Breast epithelium (tissue), 4 donors: ENCODE results near the gene SLC39A2. TPM values are rescaled to one million over a fixed set of nuclear protein-coding genes. Genes with fewer than 3 reads are reported as not detected.
A peak's percentile ranks its signal among the peaks of the same experiment; 100 is the strongest.

ENCODE experiments used
- DNase-seq, 2 donors: peaks; one replicate each; pipeline ENCODE4 v3.0.0-alpha.2; 2019; ENCODE audit warnings: low spot score in 2 of 2
- H3K27ac ChIP-seq, 2 donors: fragments of 200-600 bp; sonication (generic) in 1 of 2; one replicate each; pipeline ENCODE4 v1.5.1; 2016 to 2019; ENCODE audit warnings: mild to moderate bottlenecking in 1 of 2
- H3K27me3 ChIP-seq, 2 donors: fragments of 200-600 bp; sonication (generic) in 1 of 2; one replicate each; pipeline versions ENCODE4 v1.5.1 to v1.6.0; 2017 to 2019; ENCODE audit warnings: control low read depth in 1 of 2, mild to moderate bottlenecking in 1 of 2
- H3K36me3 ChIP-seq: fragments of 200-600 bp; one replicate; pipeline ENCODE4 v1.5.1; 2019
- H3K4me1 ChIP-seq, 2 donors: fragments of 200-600 bp; sonication (generic); one replicate each; pipeline ENCODE4 v1.5.1; 2016 to 2019; ENCODE audit warnings: control low read depth in 1 of 2
- H3K4me3 ChIP-seq, 3 donors: fragments of 200-600 bp; sonication (generic); 1 replicate in 2 of 3; 2 replicates in 1 of 3; pipeline ENCODE4 v1.5.1; 2016 to 2019; ENCODE audit warnings: mild to moderate bottlenecking in 3 of 3, moderate library complexity in 2 of 3
- H3K9me3 ChIP-seq, 2 donors: fragments of 200-600 bp; sonication (generic) in 1 of 2; one replicate each; pipeline ENCODE4 v1.5.1; 2016 to 2019; ENCODE audit warnings: control low read depth in 1 of 2
- CTCF ChIP-seq, 3 donors: fragments of 450-650 bp; IDR thresholded peaks; one replicate each; pipeline ENCODE4 v1.5.1; 2016 to 2017; ENCODE audit warnings: antibody characterized with exemption in 3 of 3, mild to moderate bottlenecking in 3 of 3, moderate library complexity in 3 of 3
- POLR2A ChIP-seq: fragments of 450-650 bp; IDR thresholded peaks from one replicate; pipeline ENCODE4 v1.6.1; 2016; ENCODE audit warnings: antibody characterized with exemption, mild to moderate bottlenecking, moderate library complexity
- POLR2AphosphoS5 ChIP-seq, 3 donors: sonication (generic); formaldehyde crosslinking; IDR thresholded peaks; one replicate each; pipeline ENCODE4 v1.6.1; 2017; ENCODE audit warnings: antibody characterized with exemption in 3 of 3
- intact Hi-C: fragments of 100-400 bp; cut with DNase I; formaldehyde crosslinking; loops from one replicate; pipeline ENCODE4 v1.15.1; 2023; ENCODE audit warnings: low total_unique reads
- total RNA-seq, 3 donors: library from RNA; depleted of rRNA; stranded (reverse); fragments of >200 nt; gene quantifications; one replicate each; pipeline ENCODE4 v1.1.0, GENCODE V29; 2016

SLC39A2 gene
- total RNA-seq, 3 donors from 2014 or later: 0.59 TPM; not detected in 2

- Histone ChIP-seq H3K27me3 (no peaks in the 10 kb centered on the region), H3K9me3 (no peaks in the 10 kb centered on the region), H3K4me3 (peak overlapping the region in 1 of 3 donors; percentile 27), H3K27ac (peak overlapping the region; percentile 70 to 84), H3K36me3 (no peaks in the 10 kb centered on the region), H3K4me1 (peaks cover 0 to 32% of the 10 kb centered on the region in 2 donors)
- intact Hi-C loops: no loop called here
- TF ChIP-seq POLR2AphosphoS5 (IDR thresholded peaks at IDR 0.05) (no peak), POLR2A (no peak), CTCF (IDR thresholded peaks at IDR 0.05) (no peak)
- DNase-seq: no peak
These were observed 43.8 kb downstream of the SLC39A2 start for GRCh38 chr14:21042918-21043317.

GRCh38 chr14:21043387-21043973 is 44.4 kb downstream of the SLC39A2 start:
- DNase-seq: no peak
- Histone ChIP-seq H3K36me3 (no peaks in the 10 kb centered on the region), H3K9me3 (no peaks in the 10 kb centered on the region), H3K4me3 (no peak overlapping the region), H3K27me3 (no peaks in the 10 kb centered on the region), H3K4me1 (peaks cover 0 to 31% of the 10 kb centered on the region in 2 donors), H3K27ac (peak overlapping the region; percentile 70 to 84)
- intact Hi-C loops: no loop called here
- TF ChIP-seq POLR2AphosphoS5 (IDR thresholded peaks at IDR 0.05): no peak
- TF ChIP-seq POLR2A: no peak
- no peak for TF ChIP-seq CTCF (IDR thresholded peaks at IDR 0.05)

- no peak for DNase-seq
- H3K4me3 ChIP-seq: no peak overlapping the region
- no peaks in the 10 kb centered on the region for H3K27me3 ChIP-seq
- no peaks in the 10 kb centered on the region for H3K36me3 ChIP-seq
- peak overlapping the region; percentile 70 to 84 for H3K27ac ChIP-seq
- H3K9me3 ChIP-seq: no peaks in the 10 kb centered on the region
- no peak for TF ChIP-seq CTCF (IDR thresholded peaks at IDR 0.05)
- TF ChIP-seq POLR2AphosphoS5 (IDR thresholded peaks at IDR 0.05): no peak
- intact Hi-C loops: no loop called here
- H3K4me1 ChIP-seq: peaks cover 0 to 27% of the 10 kb centered on the region in 2 donors
These were observed 45.0 kb downstream of the SLC39A2 start for GRCh38 chr14:21043974-21044618.

GRCh38 chr14:21047378-21047781 is 48.3 kb downstream of the SLC39A2 start:
- no peaks in the 10 kb centered on the region for H3K27me3 ChIP-seq
- peak overlapping the region; percentile 64 to 83 for H3K27ac ChIP-seq
- TF ChIP-seq POLR2A: no peak
- no peaks in the 10 kb centered on the region for H3K9me3 ChIP-seq
- H3K4me3 ChIP-seq: no peak overlapping the region
- no peaks in the 10 kb centered on the region for H3K36me3 ChIP-seq
- peaks cover 0 to 17% of the 10 kb centered on the region in 2 donors for H3K4me1 ChIP-seq
- no peak for DNase-seq
- intact Hi-C loops: no loop called here

- no peak overlapping the region for H3K4me3 ChIP-seq
- H3K4me1 ChIP-seq: peaks cover 0 to 8% of the 10 kb centered on the region in 2 donors
- intact Hi-C loops: no loop called here
- no peaks in the 10 kb centered on the region for H3K36me3 ChIP-seq
- peak overlapping the region; percentile 5 to 83 for H3K27ac ChIP-seq
- TF ChIP-seq CTCF (IDR thresholded peaks at IDR 0.05) (no peak), POLR2A (no peak), POLR2AphosphoS5 (IDR thresholded peaks at IDR 0.05) (no peak)
- no peaks in the 10 kb centered on the region for H3K27me3 ChIP-seq
- no peaks in the 10 kb centered on the region for H3K9me3 ChIP-seq
- DNase-seq: no peak
These were observed 49.5 kb downstream of the SLC39A2 start for GRCh38 chr14:21048638-21049037.
